Endodermal cell (in vitro differentiated cells): ENCODE measurements around the gene PIGV. TPM values are rescaled to one million over a fixed set of nuclear protein-coding genes. Genes with fewer than 3 reads are reported as not detected.
A peak's percentile ranks its signal among the peaks of the same experiment; 100 is the strongest.

ENCODE experiments used
- DNase-seq: peaks from one replicate; pipeline ENCODE4 v3.0.0-alpha.2; 2017
- H3K27ac ChIP-seq: 2 replicates; pipeline ENCODE4 v1.5.1; 2013; ENCODE audit warnings: mild to moderate bottlenecking, low read depth, low read length, moderate library complexity
- H3K27me3 ChIP-seq: 2 replicates; pipeline ENCODE4 v1.6.1; 2013; ENCODE audit warnings: mild to moderate bottlenecking, low read length, moderate library complexity; ENCODE audit not compliant: insufficient read depth, control insufficient read depth, poor library complexity, severe bottlenecking
- H3K36me3 ChIP-seq: 2 replicates; pipeline ENCODE4 v1.7.0; 2013; ENCODE audit warnings: mild to moderate bottlenecking, low read length, moderate library complexity; ENCODE audit not compliant: control insufficient read depth, insufficient read depth
- H3K4me1 ChIP-seq: one replicate; pipeline ENCODE4 v1.7.0; 2013; ENCODE audit warnings: low read length; ENCODE audit not compliant: control insufficient read depth, insufficient read depth
- H3K4me3 ChIP-seq: 2 replicates; pipeline ENCODE4 v1.5.1; 2013; ENCODE audit warnings: mild to moderate bottlenecking, low read length, moderate library complexity
- H3K9ac ChIP-seq: 2 replicates; pipeline ENCODE4 v1.6.1; 2013; ENCODE audit warnings: mild to moderate bottlenecking, low read length, moderate library complexity; ENCODE audit not compliant: poor library complexity, severe bottlenecking; ENCODE audit errors: extremely low read depth
- H3K9me3 ChIP-seq: 2 replicates; pipeline ENCODE4 v1.6.1; 2013; ENCODE audit warnings: mild to moderate bottlenecking, low read length, moderate library complexity; ENCODE audit not compliant: control insufficient read depth
- H3K27ac Mint-ChIP-seq: 2 replicates; pipeline ENCODE4 v1.8.0; 2020; ENCODE audit warnings: mixed read lengths
- H3K27me3 Mint-ChIP-seq: 2 replicates; pipeline ENCODE4 v1.8.0; 2021; ENCODE audit warnings: mild to moderate bottlenecking, mixed read lengths; ENCODE audit not compliant: insufficient read depth
- H3K36me3 Mint-ChIP-seq: 2 replicates; pipeline ENCODE4 v1.8.0; 2020; ENCODE audit warnings: low read depth, mixed read lengths
- H3K4me1 Mint-ChIP-seq: 2 replicates; pipeline ENCODE4 v1.8.0; 2020; ENCODE audit warnings: mixed read lengths
- H3K4me3 Mint-ChIP-seq: 2 replicates; pipeline ENCODE4 v1.8.0; 2020; ENCODE audit warnings: mild to moderate bottlenecking, moderate library complexity, mixed read lengths
- H3K9me3 Mint-ChIP-seq: 2 replicates; pipeline ENCODE4 v1.8.0; 2020; ENCODE audit warnings: mild to moderate bottlenecking, mixed read lengths
- CTCF ChIP-seq: fragments of 200-600 bp; sonication (generic); conservative IDR thresholded peaks from 2 replicates; pipeline ENCODE4 v1.5.0; 2021; ENCODE audit warnings: antibody characterized with exemption, mild to moderate bottlenecking
- WGBS, 2 experiments: methylation state at CpG; one replicate each; pipeline versions ENCODE4 v1.1.5 to v1.1.7; 2013; ENCODE audit warnings: missing lambda C conversion rate in 2 of 2, mixed read lengths in 1 of 2; ENCODE audit not compliant: insufficient coverage in 1 of 2, insufficient read length in 1 of 2; 5-methylcytosine and 5-hydroxymethylcytosine counted together
- total RNA-seq, 2 donors: library from RNA; stranded (reverse); fragmentation: NEBNext Ultra II Directional in 1 of 2; extraction: Animal tissue kit (Norgen Biotek cat#: 25700) in 1 of 2; gene quantifications; 2 replicates in 1 of 2; 3 replicates in 1 of 2; pipeline ENCODE4 v1.2.1, GENCODE V29; 2021

Gene PIGV
- total RNA-seq, 2 donors from 2014 or later, result 12.7 to 14.6 TPM

GRCh38 chr1:26761217-26761616 lies 26.5 kb upstream of the PIGV start:
- Histone ChIP-seq H3K4me3 (no peak overlapping the region), H3K9ac (no peak overlapping the region), H3K36me3 (peaks cover 83% of the 10 kb centered on the region), H3K27me3 (no peaks in the 10 kb centered on the region), H3K4me1 (no peaks in the 10 kb centered on the region), H3K9me3 (no peaks in the 10 kb centered on the region), H3K27ac (peak overlapping the region; percentile 47)
- Mint-ChIP-seq H3K4me3 (no peak overlapping the region), H3K36me3 (peaks cover 80% of the 10 kb centered on the region), H3K9me3 (no peaks in the 10 kb centered on the region), H3K27ac (peak overlapping the region; percentile 2), H3K4me1 (no peaks in the 10 kb centered on the region), H3K27me3 (no peaks in the 10 kb centered on the region)
- TF ChIP-seq CTCF, result peak; percentile 47
- no peak for DNase-seq
- 94% methylated on average over 2 to 3 of the region's 3 CpGs for WGBS, 2 experiments

GRCh38 chr1:26767714-26768113 lies 20.0 kb upstream of the PIGV start:
- 96 to 99% methylated on average over 4 of the region's 4 CpGs for WGBS, 2 experiments
- H3K4me1 Mint-ChIP-seq, result no peaks in the 10 kb centered on the region
- H3K9ac ChIP-seq, result no peak overlapping the region
- H3K9me3 ChIP-seq, result no peaks in the 10 kb centered on the region
- no peak for TF ChIP-seq CTCF
- no peak overlapping the region for H3K4me3 Mint-ChIP-seq
- no peak overlapping the region for H3K27ac Mint-ChIP-seq
- DNase-seq, result no peak
- H3K27ac ChIP-seq, result no peak overlapping the region
- H3K4me3 ChIP-seq, result no peak overlapping the region
- peaks cover 97% of the 10 kb centered on the region for H3K36me3 Mint-ChIP-seq
- peaks cover 91% of the 10 kb centered on the region for H3K36me3 ChIP-seq
- no peaks in the 10 kb centered on the region for H3K27me3 ChIP-seq
- H3K9me3 Mint-ChIP-seq, result no peaks in the 10 kb centered on the region
- H3K27me3 Mint-ChIP-seq, result no peaks in the 10 kb centered on the region
- no peaks in the 10 kb centered on the region for H3K4me1 ChIP-seq

GRCh38 chr1:26768755-26769154 lies 19.0 kb upstream of the PIGV start:
- H3K9ac ChIP-seq, result no peak overlapping the region
- no peaks in the 10 kb centered on the region for H3K9me3 ChIP-seq
- WGBS, 2 experiments, result 83 to 95% methylated on average over 2 to 3 of the region's 3 CpGs
- no peaks in the 10 kb centered on the region for H3K27me3 ChIP-seq
- Mint-ChIP-seq H3K4me1 (no peaks in the 10 kb centered on the region), H3K9me3 (no peaks in the 10 kb centered on the region), H3K27ac (no peak overlapping the region), H3K27me3 (no peaks in the 10 kb centered on the region), H3K4me3 (no peak overlapping the region), H3K36me3 (peaks cover 97% of the 10 kb centered on the region)
- DNase-seq, result no peak
- peaks cover 92% of the 10 kb centered on the region for H3K36me3 ChIP-seq
- no peaks in the 10 kb centered on the region for H3K4me1 ChIP-seq
- TF ChIP-seq CTCF, result no peak
- no peak overlapping the region for H3K4me3 ChIP-seq
- H3K27ac ChIP-seq, result no peak overlapping the region
